Measurements from ENCODE around the gene ZSCAN4. TPM values are rescaled to one million over a fixed set of nuclear protein-coding genes. Genes with fewer than 3 reads are reported as not detected.
A peak's percentile ranks its signal among the peaks of the same experiment; 100 is the strongest.

ZSCAN4 gene
- total RNA-seq, 6 experiments from 2014 or later, result not detected

- DNase-seq, result no peak
- TF ChIP-seq CTCF (IDR thresholded peaks at IDR 0.05), result no peak
- peak overlapping the region; percentile 83 for H3K27ac Mint-ChIP-seq
- peaks cover 53% of the 10 kb centered on the region for H3K36me3 Mint-ChIP-seq (ENCODE audit: low read depth)
- H3K4me3 Mint-ChIP-seq, result peak overlapping the region; percentile 90
- peaks cover 57% of the 10 kb centered on the region for H3K9me3 Mint-ChIP-seq
- H3K27me3 Mint-ChIP-seq (ENCODE audit: insufficient read depth), result no peaks in the 10 kb centered on the region; the same call in none of the 2 replicates
- H3K4me1 Mint-ChIP-seq (ENCODE audit: low read depth), result peaks cover 23% of the 10 kb centered on the region
Measured at GRCh38 chr19:57682226-57682766, 13.6 kb downstream of the ZSCAN4 start.

GRCh38 chr19:57686727-57687126 is 18.0 kb downstream of the ZSCAN4 start:
- Mint-ChIP-seq H3K36me3 (ENCODE audit: low read depth) (peaks cover 93% of the 10 kb centered on the region), H3K4me1 (ENCODE audit: low read depth) (peaks cover 23% of the 10 kb centered on the region), H3K27me3 (ENCODE audit: insufficient read depth) (no peaks in the 10 kb centered on the region; the same call in none of the 2 replicates), H3K27ac (no peak overlapping the region), H3K9me3 (peaks cover 93% of the 10 kb centered on the region), H3K4me3 (no peak overlapping the region)
- no peak for DNase-seq
- no peak for TF ChIP-seq CTCF (IDR thresholded peaks at IDR 0.05)

DNA sequence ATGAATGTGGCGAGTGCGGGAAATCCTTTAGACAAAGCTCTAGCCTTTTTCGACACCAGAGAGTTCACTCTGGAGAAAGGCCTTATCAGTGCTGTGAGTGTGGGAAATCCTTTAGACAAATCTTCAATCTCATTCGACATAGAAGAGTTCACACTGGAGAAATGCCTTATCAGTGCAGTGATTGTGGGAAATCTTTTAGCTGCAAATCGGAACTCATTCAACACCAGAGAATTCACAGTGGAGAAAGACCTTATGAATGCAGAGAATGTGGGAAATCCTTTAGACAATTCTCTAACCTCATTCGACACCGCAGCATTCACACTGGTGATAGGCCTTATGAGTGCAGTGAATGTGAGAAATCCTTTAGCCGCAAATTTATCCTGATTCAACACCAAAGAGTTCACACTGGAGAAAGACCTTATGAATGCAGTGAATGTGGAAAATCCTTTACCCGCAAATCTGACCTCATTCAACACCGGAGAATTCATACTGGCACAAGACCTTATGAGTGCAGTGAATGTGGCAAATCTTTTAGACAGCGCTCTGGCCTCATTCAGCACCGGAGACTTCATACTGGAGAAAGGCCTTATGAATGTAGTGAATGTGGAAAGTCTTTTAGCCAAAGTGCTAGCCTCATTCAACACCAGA is 18.8 kb downstream of the ZSCAN4 start:
- H3K9me3 Mint-ChIP-seq, result peaks cover 94% of the 10 kb centered on the region
- no peak overlapping the region for H3K27ac Mint-ChIP-seq
- peaks cover 96% of the 10 kb centered on the region for H3K36me3 Mint-ChIP-seq (ENCODE audit: low read depth)
- H3K27me3 Mint-ChIP-seq (ENCODE audit: insufficient read depth), result no peaks in the 10 kb centered on the region; the same call in none of the 2 replicates
- no peak for TF ChIP-seq CTCF (IDR thresholded peaks at IDR 0.05)
- peaks cover 19% of the 10 kb centered on the region for H3K4me1 Mint-ChIP-seq (ENCODE audit: low read depth)
- H3K4me3 Mint-ChIP-seq, result no peak overlapping the region
- DNase-seq, result no peak

DNA sequence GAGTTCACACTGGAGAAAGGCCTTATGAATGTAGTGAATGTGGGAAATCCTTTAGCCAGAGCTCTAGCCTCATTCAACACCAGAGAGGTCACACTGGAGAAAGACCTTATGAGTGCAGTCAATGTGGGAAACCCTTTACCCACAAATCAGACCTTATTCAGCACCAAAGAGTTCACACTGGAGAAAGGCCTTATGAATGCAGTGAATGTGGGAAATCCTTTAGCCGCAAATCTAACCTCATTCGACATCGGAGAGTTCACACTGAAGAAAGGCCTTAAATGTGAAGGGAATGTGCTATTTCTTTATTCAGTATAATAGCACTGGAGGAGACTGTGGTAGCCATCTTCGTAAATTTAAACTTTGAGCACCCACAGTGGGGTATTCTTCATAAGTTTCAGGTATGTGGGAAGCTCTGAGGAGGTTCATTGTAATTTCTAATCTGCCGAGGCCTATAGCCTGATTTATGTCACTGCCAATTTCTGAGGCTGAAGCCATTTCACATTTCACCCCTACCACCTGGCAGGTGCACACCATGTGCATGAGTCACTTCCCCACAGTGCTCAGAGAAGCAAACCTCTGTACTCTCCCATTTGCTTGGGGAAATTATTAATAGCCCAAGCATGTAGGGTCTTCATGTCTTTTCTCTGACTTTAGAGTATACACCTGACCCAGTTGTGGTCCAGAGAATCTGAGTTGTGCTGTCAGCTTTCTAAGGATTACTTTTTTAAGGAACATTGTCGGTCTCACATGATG is 19.5 kb downstream of the ZSCAN4 start:
- Mint-ChIP-seq H3K36me3 (ENCODE audit: low read depth) (peaks cover 95% of the 10 kb centered on the region), H3K27ac (no peak overlapping the region), H3K4me1 (ENCODE audit: low read depth) (peaks cover 12% of the 10 kb centered on the region), H3K4me3 (no peak overlapping the region), H3K27me3 (ENCODE audit: insufficient read depth) (no peaks in the 10 kb centered on the region; the same call in 1 of the 2 replicates), H3K9me3 (peaks cover 93% of the 10 kb centered on the region)
- DNase-seq, result no peak
- TF ChIP-seq CTCF (IDR thresholded peaks at IDR 0.05), result no peak

DNA sequence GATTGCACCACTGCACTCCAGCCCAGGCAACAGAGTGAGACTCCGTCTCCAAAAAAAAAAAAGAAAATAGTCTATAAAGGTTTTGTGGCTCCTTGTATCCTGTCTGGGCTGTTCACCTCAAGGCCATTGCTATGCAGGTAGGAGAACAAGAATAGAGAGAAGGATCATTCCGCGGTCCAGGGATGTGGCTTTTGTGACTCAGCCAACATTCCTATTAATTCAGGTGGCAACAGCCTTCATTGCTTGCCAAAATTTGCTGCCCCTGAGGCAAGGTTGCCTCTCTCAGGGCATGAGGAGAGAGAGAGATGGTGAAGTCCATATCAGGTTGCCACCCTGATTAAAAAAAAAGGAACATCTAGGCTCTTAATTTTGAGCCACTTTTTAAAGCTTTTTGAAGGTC is 21.0 kb downstream of the ZSCAN4 start:
- Mint-ChIP-seq H3K36me3 (ENCODE audit: low read depth) (peaks cover 92% of the 10 kb centered on the region), H3K27ac (no peak overlapping the region), H3K4me3 (no peak overlapping the region), H3K9me3 (peaks cover 91% of the 10 kb centered on the region), H3K27me3 (ENCODE audit: insufficient read depth) (no peaks in the 10 kb centered on the region; the same call in 1 of the 2 replicates), H3K4me1 (ENCODE audit: low read depth) (no peaks in the 10 kb centered on the region)
- no peak for TF ChIP-seq CTCF (IDR thresholded peaks at IDR 0.05)
- DNase-seq, result no peak
